MM.1S (cell line): Measurements from ENCODE around the gene CARD11.

Experiments
- EZH2 ChIP-seq: fragments of 300-600 bp; sonication (generic); optimal IDR thresholded peaks from 2 replicates; pipeline ENCODE3; 2017; ENCODE audit warnings: low read depth, mild to moderate bottlenecking, antibody characterized with exemption, low read length, mixed read lengths
- TF ChIP-seq, protein P1 (sequence below): fragments of 300-600 bp; sonication (generic); IDR thresholded peaks from 2 replicates; pipeline ENCODE4 v1.5.1; 2016; ENCODE audit warnings: antibody characterized with exemption, low read length, mixed read lengths

DNA sequence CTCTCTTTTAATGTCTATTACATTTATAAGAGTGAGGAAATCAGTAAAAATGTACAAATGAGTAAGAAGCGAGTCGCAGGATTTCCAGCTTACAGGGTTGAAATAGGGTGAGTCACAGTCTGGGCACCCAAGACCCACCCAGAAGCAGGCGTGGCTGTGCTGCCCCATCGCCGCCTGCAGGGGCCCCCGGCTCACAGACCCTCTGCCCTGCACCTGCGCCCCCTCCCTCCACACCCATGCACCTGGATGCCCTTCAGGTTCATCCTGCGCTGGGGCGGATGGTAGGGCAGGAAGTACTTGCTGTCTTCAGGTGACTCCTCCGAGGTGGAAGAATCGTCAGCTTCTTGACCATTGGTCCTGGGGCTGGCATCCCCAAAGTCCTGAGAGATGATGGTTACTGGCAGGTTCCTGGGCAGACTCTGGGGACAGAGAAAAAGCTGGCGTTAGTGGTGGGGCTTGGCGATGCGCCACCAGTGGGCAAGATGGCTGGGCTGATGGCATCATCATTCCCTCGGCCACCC lies 109.4 kb downstream of the CARD11 start:
- TF ChIP-seq, protein P1, sequence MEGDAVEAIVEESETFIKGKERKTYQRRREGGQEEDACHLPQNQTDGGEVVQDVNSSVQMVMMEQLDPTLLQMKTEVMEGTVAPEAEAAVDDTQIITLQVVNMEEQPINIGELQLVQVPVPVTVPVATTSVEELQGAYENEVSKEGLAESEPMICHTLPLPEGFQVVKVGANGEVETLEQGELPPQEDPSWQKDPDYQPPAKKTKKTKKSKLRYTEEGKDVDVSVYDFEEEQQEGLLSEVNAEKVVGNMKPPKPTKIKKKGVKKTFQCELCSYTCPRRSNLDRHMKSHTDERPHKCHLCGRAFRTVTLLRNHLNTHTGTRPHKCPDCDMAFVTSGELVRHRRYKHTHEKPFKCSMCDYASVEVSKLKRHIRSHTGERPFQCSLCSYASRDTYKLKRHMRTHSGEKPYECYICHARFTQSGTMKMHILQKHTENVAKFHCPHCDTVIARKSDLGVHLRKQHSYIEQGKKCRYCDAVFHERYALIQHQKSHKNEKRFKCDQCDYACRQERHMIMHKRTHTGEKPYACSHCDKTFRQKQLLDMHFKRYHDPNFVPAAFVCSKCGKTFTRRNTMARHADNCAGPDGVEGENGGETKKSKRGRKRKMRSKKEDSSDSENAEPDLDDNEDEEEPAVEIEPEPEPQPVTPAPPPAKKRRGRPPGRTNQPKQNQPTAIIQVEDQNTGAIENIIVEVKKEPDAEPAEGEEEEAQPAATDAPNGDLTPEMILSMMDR, result no peak
- TF ChIP-seq EZH2, result no peak
